ENCODE data around the gene ELOA. TPM values are rescaled to one million over a fixed set of nuclear protein-coding genes. Genes with fewer than 3 reads are reported as not detected.
"Not testable (repeated sequence)": the region's sequence is repeated elsewhere in the genome, so short reads cannot be mapped to it uniquely, and the experiment has no call there.

Gene ELOA
- polyA plus RNA-seq, 2 donors = 9.9 to 15.9 TPM

DNA sequence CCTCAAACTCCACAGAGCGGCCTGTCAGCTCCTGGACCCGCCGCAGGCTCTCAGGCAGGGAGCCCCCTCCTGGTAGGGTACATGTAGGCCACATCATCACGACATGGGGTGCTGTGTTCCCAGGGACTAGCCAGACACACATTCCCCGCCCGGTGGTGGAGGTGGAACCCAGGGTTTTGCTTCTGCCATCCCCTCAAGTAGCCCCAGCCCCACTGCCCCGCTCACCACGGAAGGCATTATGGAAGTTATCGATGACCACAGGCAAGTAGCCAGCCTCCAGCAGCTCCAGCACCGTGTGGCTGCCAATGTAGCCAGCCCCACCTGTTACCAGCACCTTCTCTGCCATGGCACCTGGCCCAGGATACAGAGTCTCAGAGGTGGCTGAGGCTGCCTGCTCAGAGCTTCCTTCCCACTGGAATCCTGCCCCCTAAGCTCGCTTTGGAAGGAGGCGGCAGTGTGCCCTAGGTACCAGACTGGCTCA, 55.4 kb downstream of the ELOA start:
- peaks cover 11 to 28% of the 10 kb centered on the region in 2 donors for H3K36me3 ChIP-seq (ENCODE audit: control insufficient read depth in 2 of 2, insufficient read depth in 2 of 2, low read length in 1 of 2)
- peak overlapping the region; percentile 65 to 72 for H3K4me3 ChIP-seq (ENCODE audit: low read depth in 1 of 2, low read length in 2 of 2)
- peak overlapping the region; percentile 88 to 93 for H3K27ac ChIP-seq (ENCODE audit: low read depth in 2 of 2, low read length in 1 of 2)
- WGBS, 2 donors = 70 to 77% methylated on average over 11 to 12 of the region's 12 CpGs
- no peaks in the 10 kb centered on the region for H3K27me3 ChIP-seq (ENCODE audit: control insufficient read depth in 1 of 2, insufficient read depth in 2 of 2, low read length in 2 of 2)
- peaks cover 0 to 15% of the 10 kb centered on the region in 2 donors for H3K4me1 ChIP-seq (ENCODE audit: control insufficient read depth in 2 of 2, insufficient read depth in 2 of 2, low read length in 1 of 2)
- H3K9me3 ChIP-seq (ENCODE audit: control insufficient read depth in 2 of 2, insufficient read depth in 1 of 2, low read depth in 1 of 2, low read length in 1 of 2) = no peaks in the 10 kb centered on the region

DNA sequence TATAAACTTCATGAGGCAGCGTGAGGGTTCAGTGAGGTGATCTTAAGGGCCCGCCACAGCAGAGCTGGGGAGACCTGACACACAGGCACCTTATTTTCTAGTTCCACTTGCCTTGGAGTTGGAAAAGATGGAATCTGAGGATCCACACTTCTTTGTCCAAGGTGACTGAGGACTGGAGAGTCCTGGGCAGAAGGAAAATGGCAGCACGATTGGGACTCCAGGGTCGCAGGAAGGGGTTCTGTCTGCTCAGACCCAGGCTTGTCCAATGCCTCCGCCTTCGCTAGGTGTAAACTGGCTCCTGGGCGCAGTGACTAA, 55.9 kb downstream of the ELOA start:
- H3K9me3 ChIP-seq (ENCODE audit: control insufficient read depth in 2 of 2, insufficient read depth in 1 of 2, low read depth in 1 of 2, low read length in 1 of 2) = no peaks in the 10 kb centered on the region
- peaks cover 0 to 15% of the 10 kb centered on the region in 2 donors for H3K4me1 ChIP-seq (ENCODE audit: control insufficient read depth in 2 of 2, insufficient read depth in 2 of 2, low read length in 1 of 2)
- WGBS, 2 donors = 44 to 47% methylated on average over 7 of the region's 7 CpGs
- H3K27ac ChIP-seq (ENCODE audit: low read depth in 2 of 2, low read length in 1 of 2) = peak overlapping the region; percentile 88 to 93
- peaks cover 11 to 28% of the 10 kb centered on the region in 2 donors for H3K36me3 ChIP-seq (ENCODE audit: control insufficient read depth in 2 of 2, insufficient read depth in 2 of 2, low read length in 1 of 2)
- H3K27me3 ChIP-seq (ENCODE audit: control insufficient read depth in 1 of 2, insufficient read depth in 2 of 2, low read length in 2 of 2) = no peaks in the 10 kb centered on the region
- H3K4me3 ChIP-seq (ENCODE audit: low read depth in 1 of 2, low read length in 2 of 2) = peak overlapping the region; percentile 65 to 72

DNA sequence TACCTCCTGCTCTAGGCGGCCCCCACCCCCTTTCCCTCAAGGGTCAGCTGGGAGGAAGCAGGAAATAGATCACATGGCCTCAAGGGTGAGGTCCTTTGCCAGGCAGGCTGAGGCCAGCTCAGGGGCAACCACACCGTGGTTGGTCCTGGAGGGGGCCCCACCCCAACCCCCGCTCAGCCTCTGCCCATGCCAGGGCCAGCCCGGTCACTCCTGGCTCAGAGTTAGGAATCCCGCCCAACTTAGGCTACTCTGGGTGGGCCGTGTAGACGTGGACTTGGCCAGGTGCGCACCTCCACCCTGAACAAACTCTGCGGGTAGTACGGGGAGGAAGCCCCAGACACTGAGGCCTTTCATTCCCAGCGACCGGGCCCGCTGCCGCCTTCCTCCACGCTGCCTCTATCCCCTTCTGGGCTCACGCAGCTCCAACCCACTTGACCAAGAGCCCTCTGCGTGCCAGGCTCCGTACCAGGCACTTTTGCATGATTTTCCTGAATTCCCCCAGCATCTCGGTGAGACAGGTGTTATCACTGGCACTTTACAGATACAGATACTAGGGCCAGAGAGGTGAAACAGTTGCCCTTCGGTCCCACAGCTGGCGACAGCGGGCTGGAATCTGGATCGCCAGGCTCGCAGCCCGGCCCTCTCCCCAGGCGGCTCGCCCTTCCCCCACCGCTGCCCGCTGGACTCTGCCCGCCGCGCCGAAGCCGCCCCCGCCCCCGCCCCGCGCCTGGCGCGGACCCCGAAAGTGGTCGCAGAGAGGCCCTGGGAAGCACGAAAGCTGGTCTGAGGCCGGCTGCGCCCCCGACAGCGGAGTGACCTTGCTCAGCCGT, 56.5 kb downstream of the ELOA start:
- WGBS, 2 donors = 1 to 3% methylated on average over 48 of the region's 48 CpGs
- H3K27ac ChIP-seq (ENCODE audit: low read depth in 2 of 2, low read length in 1 of 2) = peak overlapping the region; percentile 88 to 93

DNA sequence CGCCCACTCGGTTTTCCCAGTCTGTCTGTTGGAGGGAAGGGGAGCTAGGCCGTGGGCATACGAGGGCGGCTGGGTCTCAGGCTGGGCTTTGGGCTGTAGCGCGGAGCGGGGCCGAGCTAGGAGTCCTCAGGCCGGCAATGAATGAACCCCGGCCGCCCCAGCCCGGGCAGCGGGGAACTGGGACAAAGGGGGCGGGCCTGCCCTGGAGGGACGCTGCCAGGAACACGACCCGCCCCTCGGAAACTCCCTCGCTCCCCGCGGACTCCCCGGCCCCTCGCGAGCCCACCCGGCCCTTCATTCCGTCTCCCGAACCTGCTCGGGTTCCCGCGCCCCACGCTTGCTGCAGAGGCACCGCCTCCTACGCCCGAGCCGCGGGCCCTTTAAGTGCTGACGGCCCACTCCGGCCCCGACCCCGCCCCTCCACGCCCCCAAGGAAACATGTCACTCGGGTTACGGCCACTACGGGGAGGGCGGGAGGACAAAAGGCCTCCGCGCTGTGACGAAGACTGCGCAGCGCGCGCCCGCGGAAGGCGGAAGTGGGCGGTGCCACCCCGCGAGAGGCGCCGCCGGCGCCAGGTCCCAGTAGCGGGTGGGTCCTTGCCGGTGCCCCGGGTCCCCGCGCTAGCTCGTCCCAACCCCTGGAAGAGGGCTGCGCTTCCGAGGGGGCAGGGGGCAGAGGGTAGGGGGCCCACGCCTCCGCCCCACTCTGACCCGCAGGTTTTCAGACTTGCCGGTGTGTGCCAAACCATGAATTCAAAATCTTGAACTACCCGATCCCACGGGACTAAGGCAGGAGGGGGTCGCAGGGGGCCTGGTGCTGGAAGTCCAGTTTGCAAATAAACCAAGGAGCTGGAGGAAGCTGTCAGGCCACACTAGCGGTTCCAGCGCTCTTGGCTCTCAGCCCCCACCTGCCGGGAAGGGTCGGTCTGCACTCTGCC, 57.4 kb downstream of the ELOA start, which contains the start of gene GALE:
TSS of gene GALE (minus strand) at position 355 of the 938 bp plus-strand sequence. CDS start 1,747 bp downstream, outside the sequence.
- Histone ChIP-seq H3K27me3 (ENCODE audit: control insufficient read depth in 1 of 2, insufficient read depth in 2 of 2, low read length in 2 of 2) (no peaks in the 10 kb centered on the region), H3K27ac (ENCODE audit: low read depth in 2 of 2, low read length in 1 of 2) (peak within 1 kb of the TSS; percentile 88 to 93), H3K36me3 (ENCODE audit: control insufficient read depth in 2 of 2, insufficient read depth in 2 of 2, low read length in 1 of 2) (peaks cover 10 to 23% of the 10 kb centered on the region in 2 donors), H3K4me1 (ENCODE audit: control insufficient read depth in 2 of 2, insufficient read depth in 2 of 2, low read length in 1 of 2) (peaks cover 0 to 15% of the 10 kb centered on the region in 2 donors), H3K4me3 (ENCODE audit: low read depth in 1 of 2, low read length in 2 of 2) (peak within 1 kb of the TSS; percentile 65 to 72), H3K9me3 (ENCODE audit: control insufficient read depth in 2 of 2, insufficient read depth in 1 of 2, low read depth in 1 of 2, low read length in 1 of 2) (no peaks in the 10 kb centered on the region)
- WGBS, 2 donors = 0 to 1% methylated on average over 61 to 82 of the region's 82 CpGs

More for the DNA sequence above, 56.5 kb downstream of the ELOA start:
- peak overlapping the region; percentile 65 to 72 for H3K4me3 ChIP-seq (ENCODE audit: low read depth in 1 of 2, low read length in 2 of 2)
- no peaks in the 10 kb centered on the region for H3K27me3 ChIP-seq (ENCODE audit: control insufficient read depth in 1 of 2, insufficient read depth in 2 of 2, low read length in 2 of 2)
- peaks cover 11 to 23% of the 10 kb centered on the region in 2 donors for H3K36me3 ChIP-seq (ENCODE audit: control insufficient read depth in 2 of 2, insufficient read depth in 2 of 2, low read length in 1 of 2)
- no peaks in the 10 kb centered on the region for H3K9me3 ChIP-seq (ENCODE audit: control insufficient read depth in 2 of 2, insufficient read depth in 1 of 2, low read depth in 1 of 2, low read length in 1 of 2)
- peaks cover 0 to 15% of the 10 kb centered on the region in 2 donors for H3K4me1 ChIP-seq (ENCODE audit: control insufficient read depth in 2 of 2, insufficient read depth in 2 of 2, low read length in 1 of 2)

DNA sequence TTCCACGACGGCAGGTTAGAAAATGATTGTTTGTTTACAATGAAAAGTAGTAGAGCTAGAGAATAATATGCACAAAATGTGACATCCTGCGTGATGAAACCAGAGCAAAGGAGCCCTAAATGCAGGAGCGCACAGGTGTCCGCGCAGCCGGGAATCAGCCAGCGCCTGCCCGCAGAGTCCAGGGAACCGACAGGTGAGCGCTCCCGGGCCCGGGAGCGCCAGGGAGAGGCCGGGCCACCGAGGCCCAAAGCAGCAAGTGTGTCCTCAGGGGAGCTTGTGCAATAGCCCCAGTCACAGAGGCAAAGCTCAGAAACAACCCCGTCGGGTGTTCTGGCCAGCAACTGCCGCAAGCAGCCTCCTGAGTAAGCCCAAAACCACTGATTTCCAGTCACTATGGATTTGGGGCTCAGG, 58.1 kb downstream of the ELOA start:
- H3K4me1 ChIP-seq (ENCODE audit: control insufficient read depth in 2 of 2, insufficient read depth in 2 of 2, low read length in 1 of 2) = peaks cover 0 to 15% of the 10 kb centered on the region in 2 donors
- 15 to 24% methylated on average over 19 of the region's 19 CpGs for WGBS, 2 donors
- H3K36me3 ChIP-seq (ENCODE audit: control insufficient read depth in 2 of 2, insufficient read depth in 2 of 2, low read length in 1 of 2) = peaks cover 7 to 18% of the 10 kb centered on the region in 2 donors

DNA sequence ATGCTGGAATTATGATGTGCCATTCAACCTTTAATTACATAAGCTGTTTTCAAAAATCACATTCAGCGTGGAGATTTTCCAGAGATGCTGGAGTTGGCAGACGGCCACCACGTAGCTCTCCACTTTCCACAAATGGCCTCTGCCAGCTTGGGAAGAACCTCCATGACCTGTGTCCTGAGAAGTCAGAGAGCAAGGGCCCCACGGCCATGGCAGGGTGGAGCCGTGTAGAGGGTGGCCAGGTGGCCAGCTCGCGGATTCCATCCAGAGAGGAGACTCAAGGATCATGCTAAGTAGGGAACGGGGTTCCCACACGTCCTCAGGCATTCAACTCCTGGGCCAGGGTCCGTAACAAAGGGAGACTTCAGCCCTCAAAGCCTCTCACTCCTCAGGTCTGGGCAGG, 58.6 kb downstream of the ELOA start:
- Histone ChIP-seq H3K27me3 (ENCODE audit: control insufficient read depth in 1 of 2, insufficient read depth in 2 of 2, low read length in 2 of 2) (no peaks in the 10 kb centered on the region), H3K27ac (ENCODE audit: low read depth in 2 of 2, low read length in 1 of 2) (no peak overlapping the region), H3K9me3 (ENCODE audit: control insufficient read depth in 2 of 2, insufficient read depth in 1 of 2, low read depth in 1 of 2, low read length in 1 of 2) (no peaks in the 10 kb centered on the region), H3K4me3 (ENCODE audit: low read depth in 1 of 2, low read length in 2 of 2) (no peak overlapping the region), H3K36me3 (ENCODE audit: control insufficient read depth in 2 of 2, insufficient read depth in 2 of 2, low read length in 1 of 2) (peaks cover 8 to 12% of the 10 kb centered on the region in 2 donors), H3K4me1 (ENCODE audit: control insufficient read depth in 2 of 2, insufficient read depth in 2 of 2, low read length in 1 of 2) (peaks cover 0 to 12% of the 10 kb centered on the region in 2 donors)
- WGBS, 2 donors = 58 to 62% methylated on average over 10 of the region's 10 CpGs

More for the DNA sequence above, 58.1 kb downstream of the ELOA start:
- no peaks in the 10 kb centered on the region for H3K27me3 ChIP-seq (ENCODE audit: control insufficient read depth in 1 of 2, insufficient read depth in 2 of 2, low read length in 2 of 2)
- no peaks in the 10 kb centered on the region for H3K9me3 ChIP-seq (ENCODE audit: control insufficient read depth in 2 of 2, insufficient read depth in 1 of 2, low read depth in 1 of 2, low read length in 1 of 2)
- peak overlapping the region; percentile 81 to 85 for H3K27ac ChIP-seq (ENCODE audit: low read depth in 2 of 2, low read length in 1 of 2)
- peak overlapping the region; percentile 55 to 65 for H3K4me3 ChIP-seq (ENCODE audit: low read depth in 1 of 2, low read length in 2 of 2)

DNA sequence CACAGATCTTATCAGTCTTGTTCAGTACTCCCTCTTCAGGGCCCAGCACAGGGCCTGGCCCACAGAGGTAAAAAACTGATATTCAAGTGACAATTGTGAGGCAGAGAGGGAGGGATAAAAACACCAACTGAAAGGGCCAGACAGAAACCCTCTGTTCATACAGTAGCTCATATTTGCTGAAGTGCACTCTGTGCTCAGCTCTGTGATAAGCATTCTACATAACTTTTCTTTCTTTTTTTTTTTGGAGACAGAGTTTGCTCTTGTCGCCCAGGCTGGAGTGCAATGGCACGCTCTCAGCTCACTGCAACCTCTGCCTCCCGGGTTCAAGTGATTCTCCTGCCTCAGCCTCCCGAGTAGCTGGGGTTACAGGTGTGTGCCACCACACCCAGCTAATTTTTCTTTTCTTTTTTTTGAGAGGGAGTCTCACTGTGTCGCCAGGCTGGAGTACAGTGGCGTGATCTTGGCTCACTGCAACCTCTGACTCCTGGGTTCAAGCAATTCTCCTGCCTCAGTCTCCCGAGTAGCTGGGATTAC, 59.6 kb downstream of the ELOA start:
- H3K27ac ChIP-seq (ENCODE audit: low read depth in 2 of 2, low read length in 1 of 2); H3K36me3 ChIP-seq (ENCODE audit: control insufficient read depth in 2 of 2, insufficient read depth in 2 of 2, low read length in 1 of 2); H3K27me3 ChIP-seq (ENCODE audit: control insufficient read depth in 1 of 2, insufficient read depth in 2 of 2, low read length in 2 of 2); H3K9me3 ChIP-seq (ENCODE audit: control insufficient read depth in 2 of 2, insufficient read depth in 1 of 2, low read depth in 1 of 2, low read length in 1 of 2); H3K4me3 ChIP-seq (ENCODE audit: low read depth in 1 of 2, low read length in 2 of 2): not testable (repeated sequence)
- WGBS, 2 donors = 92 to 95% methylated on average over 7 of the region's 7 CpGs
- H3K4me1 ChIP-seq (ENCODE audit: control insufficient read depth in 2 of 2, insufficient read depth in 2 of 2, low read length in 1 of 2) = peaks cover 0 to 10% of the 10 kb centered on the region in 2 donors

DNA sequence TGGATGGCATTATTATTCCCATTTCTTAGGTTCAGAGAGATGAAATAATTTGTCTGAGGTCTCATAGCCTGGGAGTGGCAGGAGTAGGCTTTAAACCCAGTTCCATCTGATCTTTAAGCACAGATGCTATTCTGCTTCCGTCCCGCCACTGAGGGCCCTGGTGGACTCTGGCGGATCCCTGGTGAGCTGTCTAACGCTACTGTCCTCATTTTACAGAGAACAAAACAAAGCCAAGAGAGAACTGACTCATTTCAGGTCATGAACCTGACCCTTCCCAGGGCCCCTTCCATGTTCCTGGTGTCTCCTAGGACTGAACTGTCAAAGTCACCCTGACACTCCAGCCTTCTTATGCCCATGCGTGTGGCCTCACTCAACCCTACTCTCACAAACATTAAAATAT, 60.4 kb downstream of the ELOA start:
- Histone ChIP-seq H3K9me3 (ENCODE audit: control insufficient read depth in 2 of 2, insufficient read depth in 1 of 2, low read depth in 1 of 2, low read length in 1 of 2) (no peaks in the 10 kb centered on the region), H3K27me3 (ENCODE audit: control insufficient read depth in 1 of 2, insufficient read depth in 2 of 2, low read length in 2 of 2) (no peaks in the 10 kb centered on the region), H3K4me1 (ENCODE audit: control insufficient read depth in 2 of 2, insufficient read depth in 2 of 2, low read length in 1 of 2) (peaks cover 0 to 9% of the 10 kb centered on the region in 2 donors), H3K27ac (ENCODE audit: low read depth in 2 of 2, low read length in 1 of 2) (no peak overlapping the region), H3K36me3 (ENCODE audit: control insufficient read depth in 2 of 2, insufficient read depth in 2 of 2, low read length in 1 of 2) (peaks cover 3 to 7% of the 10 kb centered on the region in 2 donors), H3K4me3 (ENCODE audit: low read depth in 1 of 2, low read length in 2 of 2) (no peak overlapping the region)
- WGBS, 2 donors = 95 to 96% methylated on average over 5 of the region's 5 CpGs
